DMS114 treated with DMSO at 0.1 percent for 48 hours (cell line): Measurements from ENCODE around the gene ANTXR1.

Experiments
- DNase-seq: peaks from one replicate; lab custom pipeline; 2025; ENCODE audit not compliant: unreplicated experiment; lab: John Stamatoyannopoulos, UW

ANTXR1 gene

DNA sequence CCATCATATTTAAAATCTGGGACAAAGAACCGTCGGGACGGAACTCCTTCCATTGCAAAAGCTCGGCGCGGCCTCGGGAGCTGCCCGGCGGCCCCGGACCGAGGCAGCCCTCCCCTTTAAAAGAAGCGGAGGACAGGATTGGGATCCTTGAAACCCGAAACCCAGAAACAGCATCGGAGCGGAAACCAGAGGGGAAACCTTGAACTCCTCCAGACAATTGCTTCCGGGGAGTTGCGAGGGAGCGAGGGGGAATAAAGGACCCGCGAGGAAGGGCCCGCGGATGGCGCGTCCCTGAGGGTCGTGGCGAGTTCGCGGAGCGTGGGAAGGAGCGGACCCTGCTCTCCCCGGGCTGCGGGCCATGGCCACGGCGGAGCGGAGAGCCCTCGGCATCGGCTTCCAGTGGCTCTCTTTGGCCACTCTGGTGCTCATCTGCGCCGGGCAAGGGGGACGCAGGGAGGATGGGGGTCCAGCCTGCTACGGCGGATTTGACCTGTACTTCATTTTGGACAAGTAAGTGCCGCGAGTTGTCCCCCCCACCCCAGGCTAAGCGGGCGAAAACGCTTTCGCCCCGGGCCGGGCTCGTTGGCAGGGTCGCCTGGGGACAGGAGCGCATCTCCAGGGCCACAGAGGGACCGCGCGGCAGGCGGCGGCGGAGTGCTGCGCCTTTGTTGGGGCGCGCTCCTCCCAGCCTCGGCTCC is at the start of gene ANTXR1:
Gene ANTXR1, plus strand, starts transcription at position 38 of the 698 bp plus-strand sequence. Its CDS starts 321 bp downstream, at position 359.
- DNase-seq, result peak; percentile 27

DNA sequence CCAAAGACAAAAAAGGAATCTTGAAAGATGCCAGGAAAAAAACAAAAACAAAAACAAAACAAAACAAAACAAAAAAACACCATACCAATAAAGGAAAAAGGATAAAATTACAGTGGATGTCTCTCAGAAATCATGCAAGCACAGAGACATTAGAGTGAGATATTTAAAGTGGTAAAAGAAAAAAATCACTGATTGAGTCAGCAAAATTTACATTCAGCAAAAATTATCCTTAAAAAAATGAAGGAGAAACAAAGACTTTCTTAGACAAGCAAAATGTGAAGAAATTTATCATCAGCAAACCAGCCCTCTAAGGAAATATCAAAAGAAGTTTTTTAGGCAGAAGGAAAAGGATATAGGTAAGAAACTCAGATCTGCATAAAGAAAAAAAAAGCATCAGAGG is 48.7 kb upstream of the ANTXR1 start:
- DNase-seq, result no peak

DNA sequence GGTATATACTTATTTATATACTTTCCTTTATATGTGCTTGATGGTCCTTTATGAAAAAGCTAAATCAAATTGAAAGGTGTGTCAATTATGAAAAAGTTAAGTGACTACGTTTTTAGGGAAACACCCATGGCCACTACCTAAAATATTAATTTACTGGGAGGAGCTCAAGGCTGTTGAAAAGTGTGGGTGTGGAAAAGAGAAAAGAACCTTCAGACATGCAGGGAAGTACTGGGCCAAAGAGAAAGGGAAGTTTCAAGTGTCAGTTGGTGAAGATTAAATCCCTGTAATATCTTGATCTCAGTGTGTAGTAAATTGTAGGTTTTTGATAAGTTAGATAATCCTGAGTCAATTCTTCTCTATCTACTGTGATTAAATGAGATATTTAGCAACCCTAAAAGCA is 44.8 kb upstream of the ANTXR1 start:
- no peak for DNase-seq

DNA sequence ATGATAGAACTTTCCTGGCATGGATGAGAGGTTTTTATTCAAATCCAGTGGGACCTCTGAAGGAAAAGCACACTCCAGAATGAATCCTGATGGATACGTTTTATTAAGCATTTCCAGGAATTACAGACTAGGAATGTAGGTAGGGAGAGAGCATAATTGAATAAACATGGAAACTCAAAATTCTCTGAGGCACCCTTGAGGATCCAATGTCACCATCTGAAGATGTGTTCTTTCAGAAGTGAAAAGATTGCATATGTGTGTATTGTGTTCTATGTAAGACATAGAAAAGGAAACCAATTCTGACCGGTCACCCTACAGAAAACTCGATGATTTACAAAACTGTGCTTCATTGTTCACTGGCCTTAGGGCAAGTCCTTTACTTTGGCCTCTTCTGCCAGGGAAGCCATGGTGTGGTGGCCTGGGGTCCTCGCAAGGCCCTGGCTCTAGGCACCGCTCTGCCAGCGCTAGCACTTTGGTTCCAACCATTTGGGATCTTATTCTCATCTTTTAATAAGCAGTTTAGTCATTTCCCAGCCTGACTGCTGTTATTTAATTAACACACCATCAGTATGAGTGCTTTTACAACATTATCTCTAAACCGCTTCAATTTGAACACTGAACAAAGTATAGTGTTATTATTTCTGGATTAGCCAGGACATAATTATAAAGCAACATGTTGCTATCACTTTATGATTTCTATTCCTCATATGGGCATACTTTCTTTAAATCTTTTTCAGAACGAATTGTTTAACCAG is 43.1 kb upstream of the ANTXR1 start:
- no peak for DNase-seq

DNA sequence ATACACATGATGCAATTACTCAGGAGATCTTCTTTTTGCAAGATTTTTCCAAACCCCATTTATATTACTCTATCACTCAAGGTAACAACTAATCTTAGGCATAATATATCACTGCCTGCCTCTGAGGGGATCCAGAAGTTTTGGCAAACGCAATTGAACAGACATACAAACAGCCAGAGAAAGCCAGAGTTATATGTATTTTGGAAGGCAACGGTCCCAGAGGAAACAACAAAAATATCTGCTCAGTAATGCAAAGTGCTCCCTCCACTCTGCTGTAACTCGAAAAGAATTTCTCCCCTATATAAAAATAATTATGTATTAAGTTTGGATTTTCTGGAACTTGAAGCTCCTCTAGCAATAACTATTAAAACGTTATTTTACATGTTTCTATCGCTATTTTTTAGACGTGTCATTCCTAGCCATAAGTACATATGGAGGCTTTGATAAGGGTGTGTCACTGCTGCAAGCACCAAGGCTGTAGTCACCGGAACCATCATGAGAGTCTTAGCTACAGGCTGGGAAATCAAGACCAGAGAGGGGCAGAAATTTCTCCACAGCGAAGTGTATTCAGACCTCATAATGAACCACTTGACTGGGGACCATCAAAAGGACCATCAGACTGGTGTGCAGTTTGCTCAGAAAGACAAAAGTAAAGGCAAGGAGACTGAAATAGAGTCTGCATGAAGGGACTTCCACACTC is 42.3 kb upstream of the ANTXR1 start:
- no peak for DNase-seq

DNA sequence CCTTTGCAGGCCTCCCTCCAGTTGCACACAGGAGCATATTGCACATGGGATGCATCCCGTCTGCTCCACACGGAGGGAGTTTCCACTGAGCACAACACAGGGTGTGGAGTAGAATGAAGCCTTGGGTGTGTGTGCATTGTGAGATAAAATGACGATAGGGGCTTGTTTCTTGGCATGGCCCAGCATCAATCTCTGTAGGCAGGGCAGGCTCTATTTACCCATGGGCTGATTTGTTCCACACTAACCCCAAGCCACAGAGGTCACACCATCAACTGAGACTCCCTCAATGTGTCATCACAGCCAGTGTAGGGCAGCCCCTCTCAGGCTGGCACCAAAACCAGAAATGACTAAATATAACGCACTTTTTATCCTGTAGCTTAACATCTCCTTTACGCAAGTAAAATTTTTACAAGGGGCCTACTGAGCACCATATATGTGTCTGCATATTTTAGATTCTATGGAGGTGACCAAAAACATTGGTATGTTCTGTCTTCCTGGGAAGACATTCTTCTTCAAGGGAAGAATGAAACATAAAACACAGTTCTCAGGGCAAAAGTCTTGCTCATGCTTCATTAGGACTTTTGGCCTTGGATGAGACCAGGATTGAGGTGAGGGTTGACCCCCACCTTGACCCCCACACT is 41.3 kb upstream of the ANTXR1 start:
- no peak for DNase-seq

DNA sequence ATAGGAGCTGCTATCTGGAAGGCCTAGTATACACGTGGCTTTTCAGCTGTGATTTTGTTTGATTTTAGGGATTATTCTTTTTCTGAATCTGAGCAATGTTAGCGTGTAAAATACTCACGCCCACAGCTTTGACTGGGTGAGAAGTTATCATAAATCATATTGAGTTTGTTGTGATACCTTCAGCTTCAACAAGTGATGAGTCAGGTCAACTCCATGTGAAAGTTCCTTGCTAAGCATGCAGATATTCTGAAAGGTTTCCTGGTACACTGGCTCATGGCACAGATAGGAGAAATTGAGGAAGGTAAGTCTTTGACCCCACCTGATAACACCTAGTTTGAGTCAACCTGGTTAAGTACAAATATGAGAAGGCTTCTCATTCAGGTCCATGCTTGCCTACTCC is 38.7 kb upstream of the ANTXR1 start, which contains the start of gene GKN1:
Gene GKN1, plus strand, starts transcription at position 386 of the 400 bp plus-strand sequence. CDS start 42 bp downstream, outside the sequence.
- DNase-seq, result no peak

DNA sequence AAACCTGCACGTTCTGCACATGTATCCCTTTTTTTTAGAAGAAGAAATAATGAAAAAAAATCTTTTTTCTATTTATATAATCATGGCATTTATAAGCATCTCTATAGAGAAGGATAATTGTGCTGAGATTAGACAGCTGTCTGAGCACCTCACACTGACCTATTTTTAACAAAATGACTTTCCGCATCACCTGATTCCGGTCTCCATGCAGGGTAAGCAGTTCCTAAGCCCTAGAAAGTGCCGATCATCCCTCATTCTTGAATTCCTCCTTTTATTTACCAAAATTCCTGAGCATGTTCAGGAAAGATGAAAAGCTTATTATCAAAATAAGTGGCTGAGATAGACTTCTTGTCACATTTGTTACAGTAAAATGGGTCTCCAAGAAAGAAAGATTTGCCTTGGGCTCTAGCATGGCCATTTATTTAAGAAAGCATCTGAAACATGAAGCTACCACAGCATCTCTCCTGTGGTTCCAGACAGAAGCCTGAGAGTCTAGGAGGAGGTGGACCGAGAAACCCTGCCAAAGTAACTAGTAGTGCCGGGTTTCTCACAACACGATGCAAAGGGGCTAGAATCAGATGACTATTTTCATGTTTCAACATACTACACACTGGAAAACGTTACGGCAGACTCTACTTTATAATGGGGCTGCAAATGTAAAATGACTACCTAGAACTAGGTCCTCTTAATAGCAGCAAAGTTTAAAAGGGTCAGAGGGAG is 37.9 kb upstream of the ANTXR1 start:
- DNase-seq, result no peak

DNA sequence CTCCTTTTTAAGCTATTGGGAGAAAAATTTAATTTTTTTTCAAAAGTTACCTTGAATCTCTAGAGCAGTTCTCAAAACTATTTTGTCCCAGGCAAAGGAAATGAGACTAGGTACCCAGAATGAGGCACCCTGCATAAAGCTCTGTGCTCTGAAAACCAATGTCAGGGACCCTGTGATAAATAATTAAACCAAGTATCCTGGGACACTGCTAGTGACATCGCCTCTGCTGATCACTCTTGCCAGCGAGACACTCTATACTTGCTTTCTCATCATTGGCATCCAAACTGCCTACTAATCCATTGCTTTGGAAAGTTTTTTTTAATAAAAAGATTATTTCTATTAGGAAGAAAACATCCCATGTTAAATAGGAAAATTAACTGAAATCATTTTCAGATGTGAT is 37.1 kb upstream of the ANTXR1 start:
- no peak for DNase-seq

DNA sequence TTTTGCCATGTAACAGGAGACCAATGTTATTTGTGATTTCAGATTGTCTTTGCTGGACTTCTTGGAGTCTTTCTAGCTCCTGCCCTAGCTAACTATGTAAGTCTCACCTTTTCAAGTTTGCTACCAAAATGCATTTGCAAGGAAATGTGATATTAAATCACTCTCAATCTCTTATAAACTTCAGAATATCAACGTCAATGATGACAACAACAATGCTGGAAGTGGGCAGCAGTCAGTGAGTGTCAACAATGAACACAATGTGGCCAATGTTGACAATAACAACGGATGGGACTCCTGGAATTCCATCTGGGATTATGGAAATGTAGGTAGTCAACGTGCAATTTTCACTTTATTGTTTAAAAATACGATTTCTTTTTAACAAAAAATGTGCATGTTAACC is 35.5 kb upstream of the ANTXR1 start:
- DNase-seq, result no peak

DNA sequence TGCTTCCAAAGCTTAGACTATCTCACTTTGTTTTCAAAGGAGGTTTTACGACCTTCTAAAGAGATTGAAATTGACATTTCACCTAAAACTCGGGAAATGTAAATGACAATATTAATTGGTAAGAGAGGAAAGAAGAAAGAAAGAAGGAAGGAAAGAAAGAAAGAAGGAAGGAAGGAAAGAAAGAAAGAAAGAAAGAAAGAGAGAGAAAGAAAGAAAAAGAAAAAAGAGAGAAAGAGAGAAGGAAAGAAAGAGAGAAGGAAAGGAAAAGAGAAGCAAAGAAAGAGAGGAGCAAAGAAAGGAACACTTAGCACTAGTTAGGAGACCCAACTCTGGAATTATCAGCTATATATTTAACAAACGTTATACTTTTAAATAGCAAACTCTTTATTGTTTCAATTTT is 34.9 kb upstream of the ANTXR1 start:
- no peak for DNase-seq

DNA sequence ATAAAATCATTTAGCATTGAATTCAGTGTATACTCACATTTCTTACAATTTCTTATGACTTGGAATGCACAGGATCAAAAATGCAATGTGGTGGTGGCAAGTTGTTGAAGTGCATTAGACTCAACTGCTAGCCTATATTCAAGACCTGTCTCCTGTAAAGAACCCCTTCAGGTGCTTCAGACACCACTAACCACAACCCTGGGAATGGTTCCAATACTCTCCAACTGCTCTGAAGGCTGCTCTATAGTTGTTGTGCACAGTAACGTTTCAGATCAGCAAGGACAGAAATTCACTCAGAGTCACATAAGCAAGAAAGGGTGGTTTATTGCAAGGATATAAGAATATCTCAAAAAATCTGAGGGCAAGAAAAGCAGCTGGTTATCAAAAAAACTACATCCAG is 32.0 kb upstream of the ANTXR1 start:
- no peak for DNase-seq

DNA sequence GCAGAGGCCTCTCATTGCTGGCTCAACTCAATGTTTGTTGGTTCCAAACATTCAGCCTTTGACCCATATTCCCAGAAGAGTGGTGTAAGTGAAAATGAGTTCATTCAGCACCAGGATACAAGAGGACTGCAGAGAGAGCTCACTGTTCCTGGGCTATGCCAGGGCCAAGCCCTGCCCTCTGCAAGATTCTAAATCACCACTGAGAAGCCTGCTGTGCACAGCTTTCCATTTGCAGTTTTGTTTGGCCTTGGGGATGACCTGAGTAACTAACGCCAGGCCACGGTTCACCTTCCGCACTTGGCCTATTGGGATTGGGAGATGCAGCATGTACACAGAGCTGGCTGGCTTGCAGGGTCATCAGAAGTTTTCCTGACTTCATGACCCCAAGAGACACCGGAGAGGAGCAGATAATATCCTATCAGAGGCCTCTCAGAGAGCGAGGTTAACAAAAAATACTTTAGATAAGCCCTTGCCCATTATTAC is 25.9 kb upstream of the ANTXR1 start:
- DNase-seq, result no peak

DNA sequence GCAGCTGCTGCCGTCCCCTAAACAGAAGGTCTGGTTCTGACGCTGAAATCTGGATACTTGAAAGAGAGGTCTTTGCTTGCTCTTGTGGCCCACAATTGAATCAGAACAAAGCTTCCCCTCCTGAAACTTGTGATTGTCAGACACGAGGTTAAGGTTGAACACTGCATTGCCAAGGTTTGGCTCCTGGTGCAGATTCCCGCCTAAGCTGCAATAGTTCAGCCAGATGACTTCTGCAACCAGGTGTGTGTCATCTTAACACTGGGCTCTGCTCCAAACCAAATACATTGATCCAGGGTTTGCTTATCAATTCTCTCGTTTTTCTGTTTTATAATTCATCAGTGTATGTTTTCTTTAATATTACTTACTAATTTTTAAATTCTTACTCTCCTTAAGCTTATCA is 23.9 kb upstream of the ANTXR1 start:
- no peak for DNase-seq

DNA sequence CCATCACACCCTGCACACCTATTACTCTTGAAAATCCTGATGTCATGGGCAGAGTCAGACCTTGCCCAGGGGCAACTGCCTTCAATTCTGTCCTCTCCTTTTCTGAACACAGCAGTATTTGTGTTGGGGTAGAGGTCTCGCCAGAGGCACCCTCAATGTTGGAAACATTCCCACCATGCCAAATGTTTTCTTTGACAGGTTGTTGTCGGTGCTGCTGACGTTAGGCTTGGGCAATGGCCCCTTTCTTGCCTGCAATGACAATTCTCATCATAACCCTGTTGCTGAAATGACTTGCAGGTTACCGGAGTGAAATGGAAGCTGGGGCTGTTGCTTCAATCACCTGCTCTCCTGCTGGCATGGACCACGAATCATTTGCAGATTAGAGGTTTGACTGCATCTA is 20.6 kb upstream of the ANTXR1 start:
- no peak for DNase-seq

DNA sequence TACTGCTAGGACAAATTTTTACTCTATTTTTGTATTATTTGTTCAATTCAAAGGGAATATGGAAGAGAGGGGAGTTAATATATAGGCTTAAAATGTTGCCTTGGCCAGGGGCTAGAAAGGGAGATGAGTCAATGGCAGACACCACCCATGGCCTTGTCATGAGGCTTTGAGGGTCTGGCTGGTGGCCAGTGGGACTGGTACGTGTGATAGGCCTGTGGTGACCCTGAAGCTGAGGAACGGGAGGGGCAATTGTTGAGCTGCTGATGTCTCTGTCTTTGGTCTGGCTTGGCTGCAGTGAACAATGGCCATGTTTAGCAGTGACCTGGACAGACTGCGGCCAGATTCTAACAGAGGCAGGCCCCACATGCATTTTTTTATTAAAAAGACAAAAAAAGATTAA is 20.0 kb upstream of the ANTXR1 start:
- no peak for DNase-seq

DNA sequence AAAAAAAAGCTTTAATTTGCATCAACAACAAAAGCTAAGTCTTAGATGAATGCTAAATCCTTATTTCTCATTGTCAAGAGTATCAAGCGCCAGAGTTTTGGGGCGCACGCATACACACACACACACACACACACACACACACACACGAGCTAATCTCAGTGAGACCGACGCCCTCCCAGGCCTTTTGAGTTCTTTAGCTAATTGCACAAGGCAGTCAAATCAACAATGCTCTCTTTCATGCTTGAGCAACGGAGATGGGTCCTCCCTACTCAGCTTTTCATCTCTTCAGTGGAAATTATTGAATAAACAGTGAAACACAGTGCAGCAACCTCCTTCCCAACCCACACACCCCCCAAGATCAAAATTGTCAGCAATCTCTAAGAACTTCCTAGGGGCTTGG is 19.3 kb upstream of the ANTXR1 start:
- DNase-seq, result no peak

DNA sequence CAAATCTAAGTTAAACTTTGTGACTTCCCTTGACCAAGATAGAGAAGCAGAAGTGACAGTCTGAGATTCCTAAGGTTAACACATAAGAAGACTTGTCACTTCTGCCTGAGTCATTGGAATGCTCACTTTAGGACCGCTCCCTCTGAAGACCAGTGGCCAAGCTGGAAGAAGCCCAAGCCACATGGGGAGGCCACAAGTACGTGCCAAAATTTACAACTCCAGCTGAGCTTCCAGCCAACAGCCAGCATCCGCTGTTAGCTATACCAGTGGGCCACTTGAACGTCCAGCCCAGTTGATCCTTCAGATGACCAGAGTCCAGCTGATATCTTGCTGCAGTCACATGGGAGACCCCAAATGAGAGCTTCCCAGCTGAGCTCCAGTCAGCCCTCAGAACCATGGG is 18.1 kb upstream of the ANTXR1 start:
- no peak for DNase-seq

DNA sequence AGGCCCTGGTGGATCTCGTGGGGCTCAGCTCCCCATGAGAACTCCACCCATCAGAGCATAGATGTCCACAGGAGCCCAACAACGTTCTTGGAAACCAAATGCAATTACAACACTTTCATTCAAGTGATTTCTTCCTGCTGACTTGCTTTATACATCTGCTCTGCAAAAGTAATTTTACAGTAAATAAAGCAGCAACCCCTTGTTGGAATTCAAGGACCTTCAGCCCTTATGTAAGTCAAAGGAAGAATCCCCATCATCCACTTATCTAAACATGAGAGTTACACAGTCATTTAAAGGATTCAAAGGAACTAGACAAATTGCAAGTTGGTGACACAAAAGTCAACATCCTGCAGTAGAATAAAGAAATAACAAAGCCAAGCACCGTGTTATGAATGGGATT is 17.1 kb upstream of the ANTXR1 start:
- DNase-seq, result no peak

DNA sequence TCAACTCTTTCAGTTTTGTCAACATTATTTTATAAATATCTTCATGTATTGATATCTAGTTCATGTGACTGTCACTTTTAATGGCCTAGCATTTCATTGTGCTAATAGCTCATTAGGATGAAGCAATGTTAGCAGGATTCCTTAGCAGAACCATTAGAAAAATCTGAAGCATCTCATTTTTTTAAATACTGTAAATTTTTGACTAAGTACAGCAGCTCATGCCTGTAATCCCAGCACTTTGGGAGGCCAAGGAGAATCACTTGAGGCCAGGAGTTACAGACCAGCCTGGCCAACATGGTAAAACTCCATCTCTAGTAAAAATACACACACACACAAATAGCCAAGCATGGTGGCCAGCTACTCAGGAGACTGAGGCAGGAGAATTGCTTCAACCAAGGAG is 15.6 kb upstream of the ANTXR1 start:
- DNase-seq, result no peak

DNA sequence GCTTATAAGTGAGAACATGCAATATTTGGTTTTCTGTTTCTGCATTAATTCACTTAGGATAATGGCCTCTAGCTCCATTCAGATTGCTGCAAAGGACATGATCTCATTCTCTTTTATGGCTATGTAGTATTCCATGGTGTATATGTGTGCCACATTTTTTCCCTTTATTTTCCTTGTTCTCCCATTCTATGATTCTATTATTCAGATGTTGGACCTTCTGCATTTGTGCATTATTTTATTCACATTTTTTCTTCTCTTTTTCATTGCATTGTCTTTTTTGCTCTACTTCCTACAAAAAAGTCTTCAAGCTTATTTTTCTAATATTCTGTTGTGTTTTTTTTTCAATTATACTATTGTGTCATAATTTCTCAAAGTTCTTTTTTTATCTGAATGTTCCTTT is 11.1 kb upstream of the ANTXR1 start:
- no peak for DNase-seq
